PFSK-1 (cell line): ENCODE results near the gene CLIP4.

Source experiments
- POLR2AphosphoS5 ChIP-seq: IDR thresholded peaks from 2 replicates; pipeline ENCODE4 v1.6.1; 2012; ENCODE audit warnings: low read depth, mild to moderate bottlenecking, control low read depth, low read length, moderate library complexity
- SIN3A ChIP-seq: IDR thresholded peaks from 2 replicates; pipeline ENCODE4 v1.6.1; 2012; ENCODE audit warnings: mild to moderate bottlenecking, low read length, moderate library complexity, borderline replicate concordance; ENCODE audit not compliant: insufficient read depth
- TAF1 ChIP-seq: IDR thresholded peaks from 2 replicates; pipeline ENCODE4 v1.6.1; 2012; ENCODE audit warnings: low read length, control low read depth, borderline replicate concordance; ENCODE audit not compliant: insufficient read depth
- TF ChIP-seq, protein P1 (sequence below), 2 experiments: IDR thresholded peaks; 2 replicates each; pipeline versions ENCODE4 v1.6.1 to v1.8.0; 2011 to 2012; ENCODE audit warnings: low read depth in 2 of 2, low read length in 2 of 2, control low read depth in 1 of 2, inconsistent platforms in 1 of 2, mild to moderate bottlenecking in 1 of 2, moderate library complexity in 1 of 2; ENCODE audit not compliant: insufficient read depth in 1 of 2

GRCh38 chr2:29159125-29159524 is 43.9 kb downstream of the CLIP4 start:
- TF ChIP-seq, protein P1, sequence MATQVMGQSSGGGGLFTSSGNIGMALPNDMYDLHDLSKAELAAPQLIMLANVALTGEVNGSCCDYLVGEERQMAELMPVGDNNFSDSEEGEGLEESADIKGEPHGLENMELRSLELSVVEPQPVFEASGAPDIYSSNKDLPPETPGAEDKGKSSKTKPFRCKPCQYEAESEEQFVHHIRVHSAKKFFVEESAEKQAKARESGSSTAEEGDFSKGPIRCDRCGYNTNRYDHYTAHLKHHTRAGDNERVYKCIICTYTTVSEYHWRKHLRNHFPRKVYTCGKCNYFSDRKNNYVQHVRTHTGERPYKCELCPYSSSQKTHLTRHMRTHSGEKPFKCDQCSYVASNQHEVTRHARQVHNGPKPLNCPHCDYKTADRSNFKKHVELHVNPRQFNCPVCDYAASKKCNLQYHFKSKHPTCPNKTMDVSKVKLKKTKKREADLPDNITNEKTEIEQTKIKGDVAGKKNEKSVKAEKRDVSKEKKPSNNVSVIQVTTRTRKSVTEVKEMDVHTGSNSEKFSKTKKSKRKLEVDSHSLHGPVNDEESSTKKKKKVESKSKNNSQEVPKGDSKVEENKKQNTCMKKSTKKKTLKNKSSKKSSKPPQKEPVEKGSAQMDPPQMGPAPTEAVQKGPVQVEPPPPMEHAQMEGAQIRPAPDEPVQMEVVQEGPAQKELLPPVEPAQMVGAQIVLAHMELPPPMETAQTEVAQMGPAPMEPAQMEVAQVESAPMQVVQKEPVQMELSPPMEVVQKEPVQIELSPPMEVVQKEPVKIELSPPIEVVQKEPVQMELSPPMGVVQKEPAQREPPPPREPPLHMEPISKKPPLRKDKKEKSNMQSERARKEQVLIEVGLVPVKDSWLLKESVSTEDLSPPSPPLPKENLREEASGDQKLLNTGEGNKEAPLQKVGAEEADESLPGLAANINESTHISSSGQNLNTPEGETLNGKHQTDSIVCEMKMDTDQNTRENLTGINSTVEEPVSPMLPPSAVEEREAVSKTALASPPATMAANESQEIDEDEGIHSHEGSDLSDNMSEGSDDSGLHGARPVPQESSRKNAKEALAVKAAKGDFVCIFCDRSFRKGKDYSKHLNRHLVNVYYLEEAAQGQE (IDR thresholded peaks at IDR 0.05; ENCODE audit: insufficient read depth in 1 of 2, low read depth in 2 of 2, low read length in 2 of 2), result no peak
- no peak for TF ChIP-seq POLR2AphosphoS5
- no peak for TF ChIP-seq SIN3A
- no peak for TF ChIP-seq TAF1
